Measurements from ENCODE around the gene CFD.

- TF ChIP-seq EZH2 (IDR thresholded peaks at IDR 0.05; ENCODE audit: borderline replicate concordance, insufficient read depth, low read length, poor library complexity, severe bottlenecking) (no peak), POLR2AphosphoS5 (IDR thresholded peaks at IDR 0.05) (no peak), CTCF (IDR thresholded peaks at IDR 0.05; ENCODE audit: poor library complexity, severe bottlenecking) (no peak), MXI1 (conservative IDR thresholded peaks at IDR 0.05; ENCODE audit: poor library complexity, severe bottlenecking) (no peak), REST (IDR thresholded peaks at IDR 0.05; ENCODE audit: borderline replicate concordance) (no peak), TAF1 (IDR thresholded peaks at IDR 0.05; ENCODE audit: low read depth) (no peak)
These were observed 27.6 kb downstream of the CFD start for GRCh38 chr19:887072-887471.
